BE2C (cell line): ENCODE results near the gene FAM117A.

Experiments
- DNase-seq: peaks from one replicate; pipeline ENCODE4 v3.0.0-alpha.2; 2020
- H3K27me3 ChIP-seq: fragments of 250-450 bp; sonication (Bioruptor Pico); 2 replicates; pipeline ENCODE4 v1.5.1; 2020; ENCODE audit warnings: mild to moderate bottlenecking
- H3K36me3 ChIP-seq: fragments of 250-450 bp; sonication (Bioruptor Pico); 2 replicates; pipeline ENCODE4 v1.5.1; 2020; ENCODE audit warnings: mild to moderate bottlenecking
- H3K4me1 ChIP-seq: fragments of 250-450 bp; sonication (Bioruptor Pico); 2 replicates; pipeline ENCODE4 v1.5.1; 2020
- H3K4me3 ChIP-seq: 2 replicates; pipeline ENCODE4 v1.5.1; 2011; ENCODE audit warnings: low read depth, low read length
- H3K9me3 ChIP-seq: fragments of 250-450 bp; sonication (Bioruptor Pico); 2 replicates; pipeline ENCODE4 v1.5.1; 2020
- CTCF ChIP-seq: IDR thresholded peaks from 2 replicates; pipeline ENCODE4 v1.5.1; 2012; ENCODE audit warnings: mild to moderate bottlenecking, low read depth, low read length

FAM117A gene

GRCh38 chr17:49793309-49793708 lies 29.4 kb upstream of the FAM117A start:
- Histone ChIP-seq H3K4me1 (peaks cover 3% of the 10 kb centered on the region; the same call in 1 of the 2 replicates), H3K9me3 (no peaks in the 10 kb centered on the region), H3K27me3 (no peaks in the 10 kb centered on the region), H3K4me3 (no peak overlapping the region), H3K36me3 (peaks cover 73% of the 10 kb centered on the region)
- DNase-seq, result no peak
- TF ChIP-seq CTCF, result no peak

GRCh38 chr17:49789243-49789578 lies 25.3 kb upstream of the FAM117A start:
- H3K4me1 ChIP-seq, result peaks cover 3% of the 10 kb centered on the region; the same call in 1 of the 2 replicates
- no peaks in the 10 kb centered on the region for H3K9me3 ChIP-seq
- no peak for TF ChIP-seq CTCF
- peaks cover 41% of the 10 kb centered on the region for H3K36me3 ChIP-seq
- DNase-seq, result no peak
- H3K27me3 ChIP-seq, result no peaks in the 10 kb centered on the region
- H3K4me3 ChIP-seq, result peak overlapping the region; percentile 53

GRCh38 chr17:49788478-49789242 lies 24.7 kb upstream of the FAM117A start, which contains the start of gene KAT7:
Gene KAT7, plus strand, starts transcription at chr17:49788681. Its CDS starts 154 bp downstream, at chr17:49788835.
- no peak for TF ChIP-seq CTCF
- H3K27me3 ChIP-seq, result no peaks in the 10 kb centered on the region
- peaks cover 3% of the 10 kb centered on the region; the same call in 1 of the 2 replicates for H3K4me1 ChIP-seq
- H3K9me3 ChIP-seq, result no peaks in the 10 kb centered on the region
- peak within 1 kb of the TSS; percentile 99 for H3K4me3 ChIP-seq
- DNase-seq, result peak; percentile 99
- peaks cover 36% of the 10 kb centered on the region for H3K36me3 ChIP-seq

GRCh38 chr17:49787884-49788477 lies 24.1 kb upstream of the FAM117A start:
- Histone ChIP-seq H3K4me3 (peak overlapping the region; percentile 99), H3K36me3 (peaks cover 30% of the 10 kb centered on the region), H3K9me3 (no peaks in the 10 kb centered on the region), H3K4me1 (peaks cover 3% of the 10 kb centered on the region; the same call in 1 of the 2 replicates), H3K27me3 (no peaks in the 10 kb centered on the region)
- DNase-seq, result no peak
- no peak for TF ChIP-seq CTCF

- TF ChIP-seq CTCF, result no peak
These were observed 20.7 kb upstream of the FAM117A start for GRCh38 chr17:49784636-49785035.

GRCh38 chr17:49783791-49784190 lies 19.9 kb upstream of the FAM117A start:
- no peaks in the 10 kb centered on the region for H3K36me3 ChIP-seq
- no peak overlapping the region for H3K4me3 ChIP-seq
- no peaks in the 10 kb centered on the region for H3K4me1 ChIP-seq
- DNase-seq, result no peak
- no peak for TF ChIP-seq CTCF
- H3K9me3 ChIP-seq, result no peaks in the 10 kb centered on the region
- no peaks in the 10 kb centered on the region for H3K27me3 ChIP-seq

More at GRCh38 chr17:49784636-49785035, 20.7 kb upstream of the FAM117A start:
- Histone ChIP-seq H3K36me3 (peaks cover 2% of the 10 kb centered on the region; the same call in 1 of the 2 replicates), H3K4me3 (no peak overlapping the region), H3K27me3 (no peaks in the 10 kb centered on the region), H3K4me1 (peaks cover 2% of the 10 kb centered on the region; the same call in 1 of the 2 replicates), H3K9me3 (no peaks in the 10 kb centered on the region)
- no peak for DNase-seq
